GM18520 (cell line): Measurements from ENCODE around the gene ZNF277.
A peak's percentile ranks its signal among the peaks of the same experiment; 100 is the strongest.

ENCODE experiments used
- ATAC-seq: cut with Tn5 transposase; IDR thresholded peaks from one replicate; pipeline ENCODE4 v1.9.1; 2021; ENCODE audit not compliant: unreplicated experiment

Gene ZNF277

GRCh38 chr7:112206238-112206990, at the start of gene ZNF277, which contains the start of gene DOCK4:
ZNF277 (plus strand) TSS chr7:112206695; CDS start chr7:112206717, 22 bp downstream.
DOCK4 (minus strand) TSS chr7:112206399; CDS start chr7:112206138, 261 bp downstream.
- peak; percentile 95 for ATAC-seq

- ATAC-seq, result no peak
Measured at GRCh38 chr7:112157072-112157471, 49.4 kb upstream of the ZNF277 start.

GRCh38 chr7:112159351-112159750, 47.1 kb upstream of the ZNF277 start:
- no peak for ATAC-seq

- ATAC-seq, result no peak
Measured at GRCh38 chr7:112160130-112160770, 46.2 kb upstream of the ZNF277 start.

GRCh38 chr7:112160771-112161150, 45.7 kb upstream of the ZNF277 start:
- ATAC-seq, result no peak

- no peak for ATAC-seq
Measured at GRCh38 chr7:112161253-112162141, 45.0 kb upstream of the ZNF277 start.

GRCh38 chr7:112162142-112162766, 44.2 kb upstream of the ZNF277 start:
- no peak for ATAC-seq

- no peak for ATAC-seq
Measured at GRCh38 chr7:112162784-112163506, 43.5 kb upstream of the ZNF277 start.

- no peak for ATAC-seq
Measured at GRCh38 chr7:112167147-112167546, 39.3 kb upstream of the ZNF277 start.

- no peak for ATAC-seq
Measured at GRCh38 chr7:112168915-112169314, 37.6 kb upstream of the ZNF277 start.

- no peak for ATAC-seq
Measured at GRCh38 chr7:112171673-112172072, 34.8 kb upstream of the ZNF277 start.

- no peak for ATAC-seq
Measured at GRCh38 chr7:112172870-112173567, 33.5 kb upstream of the ZNF277 start.

- ATAC-seq, result no peak
Measured at GRCh38 chr7:112173568-112173905, 33.0 kb upstream of the ZNF277 start.

- ATAC-seq, result no peak
Measured at GRCh38 chr7:112174192-112174591, 32.3 kb upstream of the ZNF277 start.

- no peak for ATAC-seq
Measured at GRCh38 chr7:112176241-112176640, 30.3 kb upstream of the ZNF277 start.

GRCh38 chr7:112176693-112177415, 29.6 kb upstream of the ZNF277 start:
- no peak for ATAC-seq

- ATAC-seq, result no peak
Measured at GRCh38 chr7:112180223-112180622, 26.3 kb upstream of the ZNF277 start.

GRCh38 chr7:112182749-112183148, 23.7 kb upstream of the ZNF277 start:
- no peak for ATAC-seq

- no peak for ATAC-seq
Measured at GRCh38 chr7:112183266-112183665, 23.2 kb upstream of the ZNF277 start.
